CD4-positive, alpha-beta T cell (primary cell): ENCODE results near the gene CIDEB. TPM values are rescaled to one million over a fixed set of nuclear protein-coding genes. Genes with fewer than 3 reads are reported as not detected.

Source experiments
- ATAC-seq: fragments of 200-7000 bp; cut with Tn5 transposase; one replicate; pipeline ENCODE4 v1.10.0; 2022; ENCODE audit warnings: mild to moderate bottlenecking; ENCODE audit not compliant: poor library complexity
- CTCF ChIA-PET: fragments of 350-600 bp; sonication (Branson Sonifier 250); formaldehyde crosslinking; loops from one replicate; lab custom pipeline; 2021; ENCODE audit warnings: antibody characterized with exemption, inconsistent platforms; lab: Charles Lee
- POLR2A ChIA-PET: fragments of 350-600 bp; sonication (Branson Sonifier 250); formaldehyde crosslinking; loops from one replicate; lab custom pipeline; 2021; ENCODE audit warnings: antibody characterized with exemption, inconsistent platforms; lab: Charles Lee
- DNase-seq, 14 experiments: peaks; one replicate each; pipeline ENCODE4 v3.0.0-alpha.2; 2013 to 2020; ENCODE audit warnings: mixed read lengths in 2 of 14
- H3K27ac ChIP-seq, 2 donors: one replicate each; pipeline versions ENCODE4 v1.5.1 to v1.7.0; 2013; ENCODE audit warnings: low read length in 2 of 2, low read depth in 1 of 2, mild to moderate bottlenecking in 1 of 2
- H3K27me3 ChIP-seq, 2 experiments: 1 replicate in 1 of 2; 2 replicates in 1 of 2; pipeline versions ENCODE4 v1.6.1 to v1.7.0; 2013; ENCODE audit warnings: low read length in 2 of 2, control low read depth in 1 of 2, mild to moderate bottlenecking in 1 of 2, moderate library complexity in 1 of 2; ENCODE audit not compliant: insufficient read depth in 2 of 2, control insufficient read depth in 1 of 2
- H3K36me3 ChIP-seq: one replicate; pipeline ENCODE4 v1.6.1; 2013; ENCODE audit warnings: low read length, control low read depth; ENCODE audit not compliant: insufficient read depth
- H3K4me1 ChIP-seq: one replicate; pipeline ENCODE4 v1.6.1; 2013; ENCODE audit warnings: low read length, control low read depth; ENCODE audit not compliant: insufficient read depth
- H3K4me3 ChIP-seq: one replicate; pipeline ENCODE4 v1.5.1; 2013; ENCODE audit warnings: mild to moderate bottlenecking, low read length, moderate library complexity
- H3K9me3 ChIP-seq, 2 experiments: 1 replicate in 1 of 2; 2 replicates in 1 of 2; pipeline versions ENCODE4 v1.6.1 to v1.7.0; 2013; ENCODE audit warnings: low read length in 2 of 2, mild to moderate bottlenecking in 2 of 2, control low read depth in 1 of 2, moderate library complexity in 1 of 2; ENCODE audit not compliant: control insufficient read depth in 1 of 2, insufficient read depth in 1 of 2
- H3K27ac Mint-ChIP-seq: one replicate; pipeline ENCODE4 v1.8.0; 2020; ENCODE audit warnings: mixed read lengths
- H3K27me3 Mint-ChIP-seq: one replicate; pipeline ENCODE4 v1.8.0; 2021; ENCODE audit warnings: mixed read lengths
- H3K36me3 Mint-ChIP-seq: one replicate; pipeline ENCODE4 v1.8.0; 2021; ENCODE audit warnings: low read depth, mixed read lengths
- H3K4me1 Mint-ChIP-seq: one replicate; pipeline ENCODE4 v1.8.0; 2021; ENCODE audit warnings: low read depth, mixed read lengths
- H3K4me3 Mint-ChIP-seq: one replicate; pipeline ENCODE4 v1.8.0; 2020; ENCODE audit warnings: mild to moderate bottlenecking, mixed read lengths
- H3K9me3 Mint-ChIP-seq: one replicate; pipeline ENCODE4 v1.8.0; 2020; ENCODE audit warnings: mixed read lengths
- CTCF ChIP-seq: fragments of 200-600 bp; IDR thresholded peaks from one replicate; pipeline ENCODE4 v1.8.0; 2022; ENCODE audit warnings: antibody characterized with exemption, mild to moderate bottlenecking
- intact Hi-C, 2 experiments: fragments of 100-400 bp; cut with DNase I in 1 of 2; cut with micrococcal nuclease in 1 of 2; formaldehyde crosslinking; loops; one replicate each; pipeline versions ENCODE4 v1.15.1 to v1.9.0; 2023 to 2025; cut with DNase I, micrococcal nuclease
- total RNA-seq, 174 experiments: library from RNA in 2 of 174; stranded (reverse) in 2 of 174; gene quantifications; one replicate each; pipeline ENCODE4 v1.2.3 and lab custom pipeline; 2021 to 2026

CIDEB gene
- total RNA-seq, 2 experiments from 2014 or later, result 7.4 to 9.2 TPM

GRCh38 chr14:24296341-24297157 lies 11.2 kb downstream of the CIDEB start:
- CTCF ChIA-PET, result interaction anchor here (0.5 to 6.8 kb wide), 21 partner anchors 13 to 1715 kb away, joined by 3 to 90 read pairs (median 6); partner anchors contain the start of genes CBLN3, CHMP4A, CIDEB and KHNYN
- H3K9me3 Mint-ChIP-seq, result no peaks in the 10 kb centered on the region
- Histone ChIP-seq H3K9me3 (no peaks in the 10 kb centered on the region), H3K27me3 (no peaks in the 10 kb centered on the region), H3K4me3 (no peak overlapping the region), H3K27ac (peak overlapping the region in 1 of 2 donors; percentile 51), H3K4me1 (peaks cover 47% of the 10 kb centered on the region), H3K36me3 (peaks cover 44% of the 10 kb centered on the region)
- POLR2A ChIA-PET, result interaction anchor here (0.6 to 5.7 kb wide), 9 partner anchors 14 to 188 kb away, joined by 3 to 66 read pairs (median 15); partner anchors contain the start of genes CBLN3, CHMP4A, DCAF11 and KHNYN
- H3K36me3 Mint-ChIP-seq, result peaks cover 77% of the 10 kb centered on the region
- intact Hi-C loops, result loop anchor here (1.0 to 10.0 kb wide), 9 partner anchors 17 to 322 kb away; partner anchors contain the start of genes MDP1 (in 2 of the 2), DCAF11 (in 1 of the 2), NRL (in 1 of the 2) and RABGGTA (in 1 of the 2)
- H3K4me1 Mint-ChIP-seq, result peaks cover 51% of the 10 kb centered on the region
- no peaks in the 10 kb centered on the region for H3K27me3 Mint-ChIP-seq
- peak overlapping the region; percentile 74 for H3K4me3 Mint-ChIP-seq
- DNase-seq (peak; percentile 54 to 91 (median 64)), ATAC-seq (peak; percentile 73)
- peak; percentile 64 for TF ChIP-seq CTCF
- H3K27ac Mint-ChIP-seq, result peak overlapping the region; percentile 67

- no peaks in the 10 kb centered on the region for H3K27me3 Mint-ChIP-seq
- Histone ChIP-seq H3K4me1 (peaks cover 27% of the 10 kb centered on the region), H3K27me3 (no peaks in the 10 kb centered on the region), H3K36me3 (peaks cover 59% of the 10 kb centered on the region), H3K27ac (no peak overlapping the region), H3K4me3 (no peak overlapping the region), H3K9me3 (no peaks in the 10 kb centered on the region)
- no peaks in the 10 kb centered on the region for H3K9me3 Mint-ChIP-seq
- DNase-seq, result no peak
- no peak overlapping the region for H3K4me3 Mint-ChIP-seq
- peaks cover 75% of the 10 kb centered on the region for H3K36me3 Mint-ChIP-seq
- ATAC-seq, result no peak
- intact Hi-C loops, result loop anchor here in 1 of 2 experiments (10.0 kb wide), 1 partner anchor 319 kb away; no protein-coding TSS in a partner anchor
- H3K4me1 Mint-ChIP-seq, result peaks cover 23% of the 10 kb centered on the region
- H3K27ac Mint-ChIP-seq, result no peak overlapping the region
- POLR2A ChIA-PET, result no interaction called here
- no peak for TF ChIP-seq CTCF
- CTCF ChIA-PET, result no interaction called here
Measured at GRCh38 chr14:24293525-24293924, 14.3 kb downstream of the CIDEB start.

- no peak overlapping the region for H3K27ac ChIP-seq
- ChIA-PET CTCF (interaction anchor here (0.6 to 1.0 kb wide), 2 partner anchors 21 to 50 kb away, joined by 3 to 4 read pairs; partner anchors contain the start of genes RABGGTA and TINF2), POLR2A (no interaction called here)
- Mint-ChIP-seq H3K4me1 (peaks cover 16% of the 10 kb centered on the region), H3K9me3 (no peaks in the 10 kb centered on the region), H3K27me3 (no peaks in the 10 kb centered on the region), H3K27ac (no peak overlapping the region), H3K4me3 (no peak overlapping the region), H3K36me3 (peaks cover 69% of the 10 kb centered on the region)
- DNase-seq (no peak), ATAC-seq (no peak)
- peaks cover 16% of the 10 kb centered on the region for H3K4me1 ChIP-seq
- no peak for TF ChIP-seq CTCF
- no peaks in the 10 kb centered on the region for H3K27me3 ChIP-seq
- intact Hi-C loops, result loop anchor here in 1 of 2 experiments (10.0 kb wide), 1 partner anchor 317 kb away; no protein-coding TSS in a partner anchor
- H3K9me3 ChIP-seq, result no peaks in the 10 kb centered on the region
- H3K36me3 ChIP-seq, result peaks cover 59% of the 10 kb centered on the region
- H3K4me3 ChIP-seq, result no peak overlapping the region
Measured at GRCh38 chr14:24292118-24292807, 15.5 kb downstream of the CIDEB start.
